ENCODE results near the gene GLB1L3. TPM values are rescaled to one million over a fixed set of nuclear protein-coding genes. Genes with fewer than 3 reads are reported as not detected.
"Not testable (repeated sequence)": the region's sequence is repeated elsewhere in the genome, so short reads cannot be mapped to it uniquely, and the experiment has no call there.

GLB1L3 gene
- total RNA-seq, 1 donor from 2014 or later: not detected

DNA sequence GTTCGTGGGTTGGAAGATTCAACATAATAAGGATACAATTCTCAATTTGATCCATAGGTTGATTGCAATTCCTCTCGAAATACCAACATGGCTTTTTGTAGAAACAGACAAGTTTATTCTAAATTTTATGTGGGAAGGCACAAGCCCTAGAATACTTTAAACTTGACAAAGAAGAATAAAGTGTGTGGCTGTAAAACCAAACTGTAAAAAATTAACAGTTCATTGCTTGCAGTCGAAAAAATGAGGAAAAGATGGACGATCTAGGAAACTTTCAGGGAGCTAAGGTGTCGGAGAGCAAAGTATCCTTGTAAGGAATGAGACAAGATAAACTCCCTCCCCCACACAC lies 1.0 kb upstream of the GLB1L3 start:
- no peak for DNase-seq

DNA sequence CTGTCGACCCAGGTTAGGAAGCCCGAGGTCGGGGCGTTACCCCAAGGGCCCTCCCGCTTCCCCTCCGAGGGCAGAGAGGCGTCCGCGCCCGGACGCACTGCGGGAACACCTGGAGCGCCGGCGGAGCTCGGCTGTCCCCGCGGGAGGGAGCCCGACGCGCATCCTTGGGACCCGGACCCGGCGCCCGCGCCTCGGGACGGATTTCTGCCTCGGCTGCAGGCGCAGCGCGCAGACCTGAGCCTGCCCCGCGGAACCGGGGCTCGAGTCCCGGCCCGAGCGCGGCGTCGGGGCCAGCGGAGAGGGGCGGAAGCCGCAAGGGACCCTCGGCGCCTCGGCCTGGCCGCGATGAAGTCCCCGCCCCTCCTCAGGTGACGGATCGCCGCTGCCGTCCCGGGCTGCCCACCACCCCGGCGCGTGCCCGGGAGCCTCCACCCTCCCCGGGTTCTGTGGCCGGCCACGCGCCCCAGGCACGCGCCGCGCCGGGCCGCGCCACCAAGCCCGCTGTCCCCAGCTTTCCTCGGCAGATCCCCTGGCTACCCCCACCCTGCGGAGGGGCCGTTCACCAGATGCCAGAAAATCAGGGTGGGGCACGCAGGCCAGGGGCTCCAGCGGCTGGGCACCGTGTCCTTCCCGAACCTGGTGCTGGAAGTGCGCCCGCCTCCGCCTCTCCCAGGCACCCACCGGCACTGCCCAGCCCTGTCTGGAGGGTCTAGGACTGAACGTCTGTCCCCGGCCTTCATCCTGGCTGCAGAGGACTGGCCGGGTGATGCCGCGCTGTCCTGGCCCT lies 410 bp downstream of the GLB1L3 start:
- DNase-seq: no peak

DNA sequence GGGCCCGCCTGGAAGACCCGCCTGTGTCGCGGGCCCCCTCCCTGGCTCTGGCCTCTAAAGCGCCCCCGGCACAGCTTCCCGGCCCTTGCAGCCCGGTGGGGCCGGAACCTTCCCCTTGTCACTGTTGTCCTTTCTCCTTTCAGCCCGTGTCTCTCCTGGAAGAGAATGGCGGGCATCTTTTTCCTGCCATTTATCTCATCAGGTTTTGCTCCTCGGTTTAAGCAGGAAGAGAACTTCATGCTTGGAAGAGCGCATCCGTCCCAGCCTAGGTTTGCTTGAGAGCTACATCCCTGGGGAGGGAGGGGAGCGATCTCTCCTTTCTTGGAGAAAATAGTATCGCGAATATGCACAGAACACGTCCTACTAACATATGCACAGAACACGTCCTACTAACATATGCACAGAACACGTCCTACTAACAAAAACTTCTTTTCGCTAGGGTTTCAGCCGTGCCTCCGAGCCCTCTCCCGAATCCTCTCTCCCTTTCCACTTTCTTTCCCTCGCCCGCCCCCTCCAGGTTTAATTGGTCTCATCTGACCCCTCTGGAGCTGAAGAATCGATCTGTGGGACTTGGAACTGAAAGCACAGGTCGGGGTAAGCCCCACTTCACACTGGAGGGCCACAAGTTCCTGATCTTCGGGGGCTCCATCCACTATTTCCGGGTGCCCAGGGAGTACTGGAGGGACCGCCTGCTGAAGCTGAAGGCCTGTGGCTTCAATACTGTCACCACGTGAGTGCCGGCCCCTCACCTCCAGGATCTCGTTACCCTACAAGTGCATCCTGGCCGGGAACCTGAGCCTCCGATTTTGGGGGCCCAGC lies 1.2 kb downstream of the GLB1L3 start:
- DNase-seq: no peak

GRCh38 chr11:134278356-134278755 lies 2.2 kb downstream of the GLB1L3 start:
- DNase-seq: no peak

- DNase-seq: not testable (repeated sequence)
Observed at GRCh38 chr11:134281635-134282034, 5.5 kb downstream of the GLB1L3 start.

DNA sequence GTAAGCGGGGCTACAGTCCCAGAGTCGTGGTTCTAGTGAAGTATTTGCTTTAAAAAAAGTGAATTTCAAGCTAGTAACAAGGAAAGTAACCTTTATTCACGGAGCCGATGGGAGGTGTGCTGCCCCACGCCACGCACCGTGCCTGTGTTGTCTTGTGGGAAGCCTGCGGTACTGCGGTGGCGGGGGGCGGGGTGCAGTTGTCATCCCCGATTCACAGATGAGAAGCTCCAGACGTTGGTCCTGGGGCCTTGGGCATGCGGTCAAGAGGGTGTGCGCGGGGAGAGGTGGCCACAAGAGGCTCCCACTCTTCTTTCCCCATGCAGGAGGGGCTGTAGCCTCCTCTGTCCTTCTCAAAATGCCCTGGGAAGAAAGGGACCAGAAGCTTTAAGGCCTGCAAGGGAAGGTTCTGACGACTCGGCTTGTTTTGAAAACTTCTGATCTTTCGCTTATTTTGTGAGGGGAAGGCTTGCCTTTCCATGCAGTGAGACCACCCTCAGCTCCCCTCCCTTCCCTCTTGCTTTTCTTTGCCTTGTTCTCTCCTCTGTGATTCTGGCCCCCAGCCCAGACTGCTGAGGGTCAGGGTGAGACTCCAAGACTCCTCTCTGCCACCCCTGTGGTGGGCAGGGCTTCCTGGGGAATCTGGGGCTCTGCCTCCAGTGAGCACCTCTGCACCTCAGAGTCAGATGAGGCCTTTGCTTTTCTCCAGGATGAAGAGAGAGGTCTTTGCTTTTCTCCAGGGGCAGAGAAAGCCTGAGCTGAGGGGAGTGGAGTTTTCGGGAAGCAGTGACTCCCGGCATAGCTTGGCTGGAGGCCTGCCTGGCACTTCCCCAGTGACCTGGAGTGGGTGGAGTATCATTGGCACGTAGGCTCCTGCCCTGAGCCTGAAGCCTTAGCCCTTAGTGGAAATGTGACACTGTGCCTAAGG lies 6.2 kb downstream of the GLB1L3 start:
- DNase-seq: no peak

- DNase-seq: no peak
Observed at GRCh38 chr11:134283461-134284230, 7.5 kb downstream of the GLB1L3 start.

DNA sequence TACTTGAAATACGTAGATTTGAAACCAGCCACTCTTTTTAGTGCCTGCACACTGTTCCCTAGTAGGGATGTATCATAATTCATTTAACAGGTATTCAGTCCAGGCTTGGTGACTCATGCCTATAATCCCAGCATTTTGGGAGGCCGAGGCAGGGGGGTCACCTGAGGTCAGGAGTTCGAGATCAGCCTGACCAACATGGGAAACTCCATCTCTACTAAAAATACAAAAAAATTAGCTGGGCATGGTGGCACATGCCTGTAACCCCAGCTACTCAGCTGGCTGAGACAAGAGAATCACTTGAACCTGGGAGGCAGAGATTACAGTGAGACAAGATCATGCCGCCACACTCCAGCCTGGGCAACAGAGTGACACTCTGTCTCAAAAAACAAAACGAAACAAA lies 8.2 kb downstream of the GLB1L3 start:
- DNase-seq: not testable (repeated sequence)

DNA sequence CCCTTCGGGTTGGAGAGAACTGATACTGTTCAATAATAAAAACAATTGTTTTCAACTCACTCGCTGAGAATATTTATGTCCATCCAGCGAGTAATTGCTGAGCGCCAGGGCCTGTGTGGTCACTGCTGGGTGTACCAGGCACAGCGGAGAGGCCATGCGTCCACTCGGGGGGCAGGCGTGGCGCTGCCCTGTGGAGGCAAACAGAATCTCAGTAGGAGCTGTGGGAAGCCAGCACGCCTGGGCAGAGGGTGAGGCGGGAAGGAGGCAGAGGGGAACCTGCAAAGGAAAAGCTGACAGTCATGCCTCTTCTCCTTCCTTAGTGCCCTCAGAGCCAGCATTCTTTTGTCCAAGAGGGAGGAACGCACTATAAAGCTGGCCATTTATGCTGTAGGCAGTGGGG lies 11.4 kb downstream of the GLB1L3 start:
- DNase-seq: no peak

GRCh38 chr11:134288486-134288885 lies 12.3 kb downstream of the GLB1L3 start:
- no peak for DNase-seq

GRCh38 chr11:134289167-134289566 lies 13.0 kb downstream of the GLB1L3 start:
- no peak for DNase-seq

DNA sequence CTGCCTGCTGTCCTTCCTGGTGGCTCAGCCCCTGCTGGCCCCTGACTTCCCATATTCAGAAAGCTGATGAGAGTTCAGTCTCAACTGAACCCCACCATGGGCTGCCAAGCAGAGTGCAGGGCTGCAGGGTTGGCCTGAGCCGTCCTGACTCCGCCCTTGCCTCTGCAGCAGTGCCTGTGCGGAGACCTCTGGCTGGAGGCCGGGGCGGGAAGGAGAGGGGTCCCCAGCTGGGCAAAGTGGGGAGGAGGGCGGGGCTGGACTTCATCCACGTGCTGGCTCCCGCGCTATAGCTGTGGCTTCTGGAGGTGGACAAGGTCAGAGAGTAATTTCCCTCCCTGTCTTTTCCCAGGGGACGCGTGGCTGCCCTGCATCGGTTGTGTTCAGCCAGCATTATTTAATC lies 13.6 kb downstream of the GLB1L3 start:
- DNase-seq: no peak

DNA sequence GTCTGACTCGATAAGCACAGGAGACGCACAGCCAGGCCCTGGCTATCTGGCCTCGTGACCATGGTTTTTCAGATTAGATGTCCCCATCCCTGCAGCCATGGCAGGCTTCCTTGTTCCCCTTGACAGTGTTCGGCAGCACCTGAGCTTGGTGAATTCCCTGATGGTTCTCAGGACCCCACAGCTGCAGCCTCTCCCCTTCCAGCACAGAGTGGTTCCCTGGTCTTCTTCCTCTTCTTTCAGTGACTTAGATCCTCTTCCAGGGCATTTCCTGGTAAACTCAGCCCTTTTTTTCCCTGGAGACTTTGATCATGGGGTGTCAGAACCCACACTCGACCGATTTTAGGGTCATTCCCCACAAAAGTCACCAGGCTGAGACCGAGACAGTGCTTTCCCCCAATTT lies 14.5 kb downstream of the GLB1L3 start:
- no peak for DNase-seq

DNA sequence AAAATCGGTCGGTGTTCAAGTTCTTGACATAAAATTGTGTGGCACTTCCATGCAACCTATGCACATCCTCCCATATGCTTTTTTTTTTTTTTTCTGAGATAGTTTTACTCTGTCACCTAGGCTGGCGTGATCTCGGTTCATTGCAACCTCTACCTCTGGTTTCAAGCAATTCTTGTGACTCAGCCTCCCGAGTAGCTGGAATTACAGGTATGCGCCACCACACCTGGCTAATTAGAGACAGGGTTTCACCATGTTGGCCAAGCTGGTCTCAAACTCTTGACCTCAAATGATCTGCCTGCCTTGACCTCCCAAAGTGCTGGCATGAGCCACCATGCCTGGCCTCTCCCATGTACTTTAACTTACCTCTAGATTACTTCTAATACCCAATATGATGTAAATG lies 15.0 kb downstream of the GLB1L3 start:
- no peak for DNase-seq

DNA sequence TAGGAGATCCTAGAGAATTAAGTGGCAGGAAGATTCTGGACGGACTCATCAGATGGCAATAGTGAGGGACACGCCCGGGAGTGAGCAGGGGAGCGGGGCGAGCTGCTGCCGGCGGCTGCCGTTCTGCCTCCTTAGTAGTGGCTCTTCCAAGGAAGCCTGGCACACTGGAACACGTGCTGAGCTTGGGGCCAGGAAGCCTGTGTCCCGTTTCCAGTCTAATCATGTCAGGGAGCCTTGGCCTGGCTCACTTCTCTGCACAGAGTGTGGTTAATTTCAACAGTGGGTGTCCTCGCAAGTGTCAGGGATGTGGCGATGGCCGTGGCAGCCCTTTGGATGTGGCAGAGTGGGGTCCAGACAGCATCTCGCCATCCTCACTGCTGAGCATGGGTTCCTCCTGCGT lies 16.5 kb downstream of the GLB1L3 start:
- DNase-seq: no peak

DNA sequence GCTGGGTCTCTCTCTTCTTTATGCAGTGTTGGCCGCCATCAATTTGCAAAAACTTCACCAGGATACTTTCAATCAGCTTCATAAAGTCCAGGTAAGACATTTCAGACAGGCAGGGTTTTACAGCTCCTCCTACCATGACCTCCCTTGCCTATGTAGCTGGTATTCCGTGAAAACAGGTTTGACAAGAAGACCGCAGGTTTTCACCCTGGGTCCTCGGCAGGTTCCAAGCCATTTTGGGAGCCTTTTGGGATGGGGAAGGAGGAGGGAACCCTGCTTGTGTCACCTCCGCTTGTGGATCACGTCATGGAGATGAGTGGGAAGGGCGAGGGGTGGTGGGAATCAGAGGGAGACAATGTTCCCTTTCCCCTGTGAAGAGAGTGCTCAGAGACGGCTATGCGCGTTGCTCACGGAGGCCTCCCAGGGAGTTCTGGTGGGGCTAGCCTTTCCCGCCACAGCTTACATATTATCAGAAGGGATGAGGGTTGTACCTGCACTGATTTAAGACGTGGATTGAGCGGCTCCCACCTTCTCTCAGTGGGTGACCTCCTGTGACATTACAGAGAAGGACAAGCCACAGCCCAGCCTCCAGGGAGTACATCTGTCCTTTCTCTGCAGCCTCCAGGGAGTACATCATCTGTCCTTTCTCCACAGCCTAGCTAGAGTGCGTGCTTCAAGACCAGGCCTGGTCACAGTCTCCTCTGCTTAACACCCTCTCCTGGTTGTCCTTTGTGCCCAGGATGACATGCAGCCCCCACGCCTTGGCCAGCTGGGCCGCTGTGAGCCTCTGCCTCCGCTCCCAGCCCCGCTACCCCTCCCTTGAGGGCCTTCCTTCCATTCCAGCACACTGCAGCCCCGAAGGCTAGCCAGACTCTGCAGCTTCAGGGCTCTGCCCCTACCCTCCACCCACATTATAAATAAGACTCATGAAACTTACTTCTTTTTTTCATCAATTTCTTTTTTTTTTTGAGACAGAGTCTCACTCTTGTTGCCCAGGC lies 17.2 kb downstream of the GLB1L3 start:
- no peak for DNase-seq

GRCh38 chr11:134294664-134295063 lies 18.5 kb downstream of the GLB1L3 start:
- no peak for DNase-seq

- no peak for DNase-seq
Observed at GRCh38 chr11:134312223-134312622, 36.0 kb downstream of the GLB1L3 start.

GRCh38 chr11:134312807-134313206 lies 36.6 kb downstream of the GLB1L3 start:
- DNase-seq: no peak

- no peak for DNase-seq
Observed at GRCh38 chr11:134313379-134313778, 37.2 kb downstream of the GLB1L3 start.

Measured in tongue (tissue), 2 donors.